Brain microvascular endothelial cell (primary cell): ENCODE results near the gene MAN1A1.

Source experiments
- DNase-seq: peaks from one replicate; pipeline ENCODE4 v3.0.0-alpha.2; 2020
- H3K27ac ChIP-seq: fragments of 250-450 bp; sonication (Bioruptor Pico); 2 replicates; pipeline ENCODE4 v1.5.1; 2020; ENCODE audit warnings: mild to moderate bottlenecking, moderate library complexity
- H3K27me3 ChIP-seq: fragments of 250-450 bp; sonication (Bioruptor Pico); replicated peaks from 2 replicates; pipeline ENCODE4 v1.5.1; 2020; ENCODE audit warnings: mild to moderate bottlenecking
- H3K36me3 ChIP-seq: fragments of 250-450 bp; sonication (Bioruptor Pico); replicated peaks from 2 replicates; pipeline ENCODE4 v1.5.1; 2020; ENCODE audit warnings: mild to moderate bottlenecking
- H3K4me3 ChIP-seq: 2 replicates; pipeline ENCODE4 v1.5.1; 2011; ENCODE audit warnings: low read depth, mild to moderate bottlenecking, control low read depth, low read length, moderate library complexity
- in situ Hi-C: cut with HindIII; loops from 2 replicates; pipeline ENCODE4 v1.10.0; 2017; ENCODE audit warnings: low sequenced_read_pairs, low pct_ligation_motif_present
- TF ChIP-seq, protein P1 (sequence below): IDR thresholded peaks from 2 replicates; pipeline ENCODE4 v1.5.1; 2011; ENCODE audit warnings: low read depth, mild to moderate bottlenecking, moderate library complexity, low read length, control low read depth, inconsistent platforms; ENCODE audit errors: missing control alignments

Gene MAN1A1

DNA sequence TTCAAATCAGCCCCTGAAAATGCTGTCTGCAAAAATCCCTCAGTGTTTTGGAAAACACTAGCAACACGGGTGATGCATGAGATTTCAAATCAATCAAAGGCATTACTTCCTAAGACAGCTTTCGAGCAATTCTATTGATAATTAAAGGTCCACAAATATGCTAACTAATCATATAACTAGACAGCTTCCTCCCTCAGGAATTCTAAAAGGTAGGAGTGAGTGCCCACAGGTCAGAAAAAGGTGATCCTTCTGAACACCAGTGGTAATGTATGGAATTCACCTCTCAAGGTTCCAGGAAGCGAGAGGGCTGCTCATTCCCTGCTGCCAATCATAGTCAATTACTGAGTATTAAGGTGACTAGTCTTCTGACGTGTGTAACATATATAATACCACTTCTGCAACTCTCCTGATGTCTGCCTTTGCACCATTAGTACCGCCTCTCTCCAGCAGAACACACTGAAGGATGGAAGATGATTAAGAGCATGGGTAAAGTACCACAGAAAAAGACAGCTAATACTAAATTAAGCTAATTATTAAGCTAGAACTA, 16.4 kb downstream of the MAN1A1 start:
- Histone ChIP-seq H3K27ac (no peak overlapping the region), H3K36me3 (no peaks in the 10 kb centered on the region), H3K4me3 (no peak overlapping the region), H3K27me3 (no peaks in the 10 kb centered on the region)
- in situ Hi-C loops = no loop called here
- no peak for DNase-seq
- TF ChIP-seq, protein P1, sequence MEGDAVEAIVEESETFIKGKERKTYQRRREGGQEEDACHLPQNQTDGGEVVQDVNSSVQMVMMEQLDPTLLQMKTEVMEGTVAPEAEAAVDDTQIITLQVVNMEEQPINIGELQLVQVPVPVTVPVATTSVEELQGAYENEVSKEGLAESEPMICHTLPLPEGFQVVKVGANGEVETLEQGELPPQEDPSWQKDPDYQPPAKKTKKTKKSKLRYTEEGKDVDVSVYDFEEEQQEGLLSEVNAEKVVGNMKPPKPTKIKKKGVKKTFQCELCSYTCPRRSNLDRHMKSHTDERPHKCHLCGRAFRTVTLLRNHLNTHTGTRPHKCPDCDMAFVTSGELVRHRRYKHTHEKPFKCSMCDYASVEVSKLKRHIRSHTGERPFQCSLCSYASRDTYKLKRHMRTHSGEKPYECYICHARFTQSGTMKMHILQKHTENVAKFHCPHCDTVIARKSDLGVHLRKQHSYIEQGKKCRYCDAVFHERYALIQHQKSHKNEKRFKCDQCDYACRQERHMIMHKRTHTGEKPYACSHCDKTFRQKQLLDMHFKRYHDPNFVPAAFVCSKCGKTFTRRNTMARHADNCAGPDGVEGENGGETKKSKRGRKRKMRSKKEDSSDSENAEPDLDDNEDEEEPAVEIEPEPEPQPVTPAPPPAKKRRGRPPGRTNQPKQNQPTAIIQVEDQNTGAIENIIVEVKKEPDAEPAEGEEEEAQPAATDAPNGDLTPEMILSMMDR = no peak

DNA sequence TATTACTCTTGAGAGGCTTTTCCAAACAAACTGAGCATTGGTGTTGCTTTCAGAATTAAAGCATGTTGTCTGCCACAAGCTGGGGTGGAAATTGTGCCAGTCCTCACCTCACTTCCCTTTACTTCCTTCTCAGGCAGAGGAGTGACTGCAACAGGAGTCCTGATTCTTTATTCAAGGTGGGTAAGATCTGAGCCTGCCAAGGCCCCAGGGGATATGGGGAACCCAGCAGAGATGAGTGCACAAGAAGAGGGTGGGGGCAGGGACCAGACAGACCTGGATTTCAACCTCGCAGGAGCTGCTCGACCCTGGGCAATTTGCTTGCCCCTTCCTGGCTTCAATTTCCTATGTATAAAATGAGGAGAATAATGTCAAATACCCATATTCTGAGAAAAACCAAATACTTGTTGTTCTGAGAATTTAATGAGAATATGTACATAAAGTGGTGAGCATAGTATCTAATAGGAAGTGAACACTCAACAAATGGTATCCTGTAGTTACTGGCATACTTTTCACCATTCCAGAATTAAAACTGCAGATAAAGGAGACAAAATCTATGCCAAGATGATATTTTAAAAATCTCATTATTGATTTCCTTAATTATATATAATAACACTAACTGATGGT, 17.8 kb downstream of the MAN1A1 start:
- no peaks in the 10 kb centered on the region for H3K36me3 ChIP-seq
- in situ Hi-C loops = no loop called here
- no peak overlapping the region for H3K4me3 ChIP-seq
- no peak overlapping the region for H3K27ac ChIP-seq
- DNase-seq = no peak
- TF ChIP-seq, protein P1 = no peak
- H3K27me3 ChIP-seq = no peaks in the 10 kb centered on the region

DNA sequence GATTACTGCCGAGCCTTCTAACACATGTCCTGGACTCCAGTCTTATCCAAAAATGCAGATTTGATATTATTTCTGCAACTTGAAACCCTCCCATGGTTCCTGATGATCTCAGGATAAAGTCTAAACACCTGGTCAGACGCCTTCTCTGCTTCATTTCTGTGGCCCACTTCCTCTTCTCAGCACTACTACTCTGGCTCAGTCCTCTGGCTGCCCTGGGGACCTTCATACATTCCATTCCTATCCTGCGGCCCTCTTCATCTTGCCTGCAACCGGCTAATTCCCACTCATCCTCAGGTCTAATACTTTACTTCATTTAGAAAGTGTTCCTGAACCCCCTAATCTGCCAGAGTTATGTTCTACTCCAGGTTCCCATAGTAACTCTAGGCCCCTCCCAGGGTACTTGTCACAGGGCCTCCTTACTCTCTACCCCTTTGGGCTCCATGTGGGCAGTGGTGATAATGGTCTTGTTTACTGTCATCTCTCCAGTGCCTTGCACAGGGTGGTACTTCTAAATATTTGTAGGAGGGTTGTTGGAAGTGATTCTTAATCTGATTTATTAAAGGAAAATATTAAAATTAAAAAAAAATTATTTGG, 18.9 kb downstream of the MAN1A1 start:
- Histone ChIP-seq H3K27me3 (no peaks in the 10 kb centered on the region), H3K4me3 (no peak overlapping the region), H3K36me3 (no peaks in the 10 kb centered on the region), H3K27ac (no peak overlapping the region)
- in situ Hi-C loops = no loop called here
- no peak for DNase-seq
- TF ChIP-seq, protein P1 = no peak

DNA sequence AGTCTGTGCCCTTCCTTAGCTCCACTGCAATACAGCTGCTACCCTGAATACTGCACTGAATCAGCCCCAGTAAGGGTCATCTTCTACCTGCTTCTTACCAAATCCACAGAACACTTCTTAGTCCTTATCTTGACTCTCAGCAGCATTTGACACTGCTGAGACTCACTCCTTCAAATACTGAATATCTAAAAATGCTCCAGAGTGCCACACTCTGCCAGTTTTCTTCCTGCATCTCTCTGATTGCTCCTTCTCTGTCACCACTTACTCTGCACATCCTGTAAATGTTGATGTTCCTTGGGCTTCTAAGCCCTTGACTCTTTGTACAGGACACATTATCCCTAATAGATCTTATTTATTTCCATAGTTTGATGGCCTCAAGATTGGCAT, 19.8 kb downstream of the MAN1A1 start:
- TF ChIP-seq, protein P1 = no peak
- no peaks in the 10 kb centered on the region for H3K36me3 ChIP-seq
- no peak for DNase-seq
- H3K27me3 ChIP-seq = no peaks in the 10 kb centered on the region
- no peak overlapping the region for H3K4me3 ChIP-seq
- no peak overlapping the region for H3K27ac ChIP-seq
- in situ Hi-C loops = no loop called here

DNA sequence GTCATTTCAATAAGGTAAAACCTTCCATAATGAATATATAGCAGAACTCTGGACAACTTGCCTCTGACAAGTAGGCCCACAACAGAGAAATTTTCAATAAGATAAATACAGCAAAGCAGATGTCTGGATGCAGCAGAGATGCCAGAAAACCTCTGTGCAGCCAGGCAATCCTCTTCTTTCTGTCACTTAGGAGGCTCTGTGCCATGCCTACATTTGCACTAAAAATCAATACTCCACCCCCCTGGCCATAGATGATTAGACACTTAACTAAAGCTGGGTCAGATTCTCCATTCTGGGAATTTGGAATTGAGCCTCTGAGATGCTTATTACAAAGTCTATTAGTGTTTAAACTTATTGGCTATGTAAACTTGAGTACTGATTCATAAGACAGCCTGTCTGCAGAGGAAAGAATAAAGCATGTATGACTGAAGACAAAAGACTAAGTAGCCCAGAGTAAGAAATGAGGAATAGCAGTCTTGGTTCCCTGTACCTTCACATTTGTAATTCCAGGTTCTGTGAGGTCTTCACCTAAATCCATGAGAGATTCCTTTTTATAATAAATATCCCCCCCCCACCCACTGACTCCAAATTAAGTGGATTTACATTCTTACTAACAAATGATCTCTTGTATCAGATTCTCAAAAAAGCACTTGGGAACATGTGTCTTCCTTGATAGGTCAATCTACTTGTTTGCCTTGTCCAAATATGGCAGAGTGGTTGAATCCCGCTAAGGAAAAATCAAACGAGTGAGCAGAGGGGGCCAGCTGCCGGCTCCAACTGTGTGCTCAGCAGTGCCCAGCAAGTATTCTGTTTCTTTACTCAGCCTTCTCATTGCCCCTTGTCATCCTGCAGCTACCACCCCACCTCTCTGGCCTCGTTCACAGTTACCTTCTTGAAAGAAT, 20.4 kb downstream of the MAN1A1 start:
- H3K27ac ChIP-seq = no peak overlapping the region
- in situ Hi-C loops = no loop called here
- TF ChIP-seq, protein P1 = no peak

More for the DNA sequence above, 20.4 kb downstream of the MAN1A1 start:
- H3K4me3 ChIP-seq = no peak overlapping the region
- DNase-seq = no peak
- no peaks in the 10 kb centered on the region for H3K36me3 ChIP-seq
- no peaks in the 10 kb centered on the region for H3K27me3 ChIP-seq
